HFFc6 (cell line): Measurements from ENCODE around the gene SCAP. TPM values are rescaled to one million over a fixed set of nuclear protein-coding genes. Genes with fewer than 3 reads are reported as not detected.

Experiments used
- DNase-seq: peaks from one replicate; pipeline ENCODE4 v3.0.0-alpha.2; 2018
- H3K27ac Mint-ChIP-seq: 2 replicates; pipeline ENCODE4 v1.8.0; 2020; ENCODE audit warnings: mild to moderate bottlenecking, mixed read lengths
- H3K27me3 Mint-ChIP-seq: 2 replicates; pipeline ENCODE4 v1.8.0; 2021; ENCODE audit warnings: mild to moderate bottlenecking, moderate library complexity, mixed read lengths; ENCODE audit not compliant: insufficient read depth
- H3K36me3 Mint-ChIP-seq: 2 replicates; pipeline ENCODE4 v1.8.0; 2021; ENCODE audit warnings: low read depth, mixed read lengths
- H3K4me1 Mint-ChIP-seq: 2 replicates; pipeline ENCODE4 v1.8.0; 2020; ENCODE audit warnings: low read depth, mixed read lengths
- H3K4me3 Mint-ChIP-seq: 2 replicates; pipeline ENCODE4 v1.8.0; 2020; ENCODE audit warnings: mild to moderate bottlenecking, moderate library complexity, mixed read lengths
- H3K9me3 Mint-ChIP-seq: 2 replicates; pipeline ENCODE4 v1.8.0; 2020; ENCODE audit warnings: mild to moderate bottlenecking, mixed read lengths
- long read RNA-seq: library from polyadenylated mRNA; unstranded; transcript quantifications from one replicate; pipeline ENCODE4 v2.0.0, GENCODE V29; 2019
- total RNA-seq, 6 experiments: library from RNA; stranded (reverse); fragmentation: NEBNext Ultra II Directional; extraction: Animal tissue kit (Norgen Biotek cat#: 25700); gene quantifications; 2 replicates in 1 of 6; 3 replicates in 5 of 6; pipeline ENCODE4 v1.2.3, GENCODE V29; 2021
- TF ChIP-seq, protein P1 (sequence below): fragments of 200-600 bp; sonication (generic); IDR thresholded peaks from 2 replicates; pipeline ENCODE4 v1.5.0; 2021; ENCODE audit warnings: antibody characterized with exemption, mild to moderate bottlenecking

The SCAP gene
- 10 to 100 TPM; 48.3 to 63.3 (median 54.9) TPM for total RNA-seq
- long read RNA-seq, full-length matches to known transcripts, result 7 of 40 reads
- long read RNA-seq, partial matches to known transcripts, result 14 of 40 reads
- long read RNA-seq, other reads (novel, unspliced or antisense), result 19 of 40 reads

DNA sequence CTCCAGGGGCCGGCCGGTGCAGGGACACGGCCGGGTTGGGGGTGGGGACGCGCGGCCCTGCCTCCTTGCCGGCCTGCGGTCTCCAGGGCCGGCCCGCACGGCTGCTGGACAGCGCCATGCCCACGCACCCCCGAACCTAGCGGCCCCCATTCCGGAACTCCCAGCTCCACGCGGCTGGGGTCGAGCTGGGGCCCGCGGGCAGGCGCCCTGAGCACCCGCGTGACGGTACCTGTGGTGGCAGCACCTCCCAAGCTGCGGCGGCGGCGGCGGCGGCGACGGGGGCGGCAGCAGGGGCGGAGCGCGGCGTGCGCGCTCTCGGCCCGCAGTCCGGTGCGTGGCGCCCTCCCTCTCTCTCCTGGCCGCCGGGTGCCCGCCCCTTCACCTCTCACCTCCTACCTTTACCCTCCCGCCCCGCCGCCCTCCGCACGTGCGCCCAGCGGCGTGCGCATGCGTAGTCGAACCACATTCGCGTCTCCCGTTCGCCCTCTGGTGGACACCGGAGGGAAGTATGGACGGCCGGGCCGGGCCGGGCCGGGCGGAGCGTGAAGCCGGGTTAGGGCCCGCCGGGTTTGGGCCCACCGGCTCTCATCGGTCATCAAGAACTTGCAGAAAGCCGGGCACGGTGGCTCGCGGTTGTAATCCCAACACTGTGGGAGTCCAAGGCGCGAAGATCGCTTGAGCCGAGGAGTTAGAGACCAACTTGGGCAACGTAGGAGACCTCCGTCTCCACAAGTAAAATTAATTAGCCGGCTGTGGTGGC is at the start of gene SCAP:
SCAP (minus strand) TSS at position 372 of the 760 bp plus-strand sequence. CDS start 32,948 bp downstream, outside the sequence.
- Mint-ChIP-seq H3K36me3 (no peaks in the 10 kb centered on the region), H3K9me3 (no peaks in the 10 kb centered on the region), H3K4me3 (peak within 1 kb of the TSS; percentile 94), H3K27ac (peak within 1 kb of the TSS; percentile 68), H3K27me3 (no peaks in the 10 kb centered on the region), H3K4me1 (peaks cover 28% of the 10 kb centered on the region)
- TF ChIP-seq, protein P1, sequence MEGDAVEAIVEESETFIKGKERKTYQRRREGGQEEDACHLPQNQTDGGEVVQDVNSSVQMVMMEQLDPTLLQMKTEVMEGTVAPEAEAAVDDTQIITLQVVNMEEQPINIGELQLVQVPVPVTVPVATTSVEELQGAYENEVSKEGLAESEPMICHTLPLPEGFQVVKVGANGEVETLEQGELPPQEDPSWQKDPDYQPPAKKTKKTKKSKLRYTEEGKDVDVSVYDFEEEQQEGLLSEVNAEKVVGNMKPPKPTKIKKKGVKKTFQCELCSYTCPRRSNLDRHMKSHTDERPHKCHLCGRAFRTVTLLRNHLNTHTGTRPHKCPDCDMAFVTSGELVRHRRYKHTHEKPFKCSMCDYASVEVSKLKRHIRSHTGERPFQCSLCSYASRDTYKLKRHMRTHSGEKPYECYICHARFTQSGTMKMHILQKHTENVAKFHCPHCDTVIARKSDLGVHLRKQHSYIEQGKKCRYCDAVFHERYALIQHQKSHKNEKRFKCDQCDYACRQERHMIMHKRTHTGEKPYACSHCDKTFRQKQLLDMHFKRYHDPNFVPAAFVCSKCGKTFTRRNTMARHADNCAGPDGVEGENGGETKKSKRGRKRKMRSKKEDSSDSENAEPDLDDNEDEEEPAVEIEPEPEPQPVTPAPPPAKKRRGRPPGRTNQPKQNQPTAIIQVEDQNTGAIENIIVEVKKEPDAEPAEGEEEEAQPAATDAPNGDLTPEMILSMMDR, result peak; percentile 98
- DNase-seq, result peak; percentile 58

GRCh38 chr3:47523310-47524073 is 47.8 kb upstream of the SCAP start:
- no peak overlapping the region for H3K27ac Mint-ChIP-seq
- no peak overlapping the region for H3K4me3 Mint-ChIP-seq
- no peaks in the 10 kb centered on the region for H3K36me3 Mint-ChIP-seq
- peaks cover 15% of the 10 kb centered on the region for H3K4me1 Mint-ChIP-seq
- TF ChIP-seq, protein P1, result no peak
- DNase-seq, result no peak
- peaks cover 5% of the 10 kb centered on the region; the same call in 1 of the 2 replicates for H3K9me3 Mint-ChIP-seq
- peaks cover 8% of the 10 kb centered on the region; the same call in 1 of the 2 replicates for H3K27me3 Mint-ChIP-seq

GRCh38 chr3:47522082-47522987 is 46.6 kb upstream of the SCAP start:
- H3K9me3 Mint-ChIP-seq, result no peaks in the 10 kb centered on the region
- DNase-seq, result peak; percentile 77
- peaks cover 9% of the 10 kb centered on the region for H3K4me1 Mint-ChIP-seq
- H3K27ac Mint-ChIP-seq, result peak overlapping the region; percentile 45; the same call in 1 of the 2 replicates
- H3K36me3 Mint-ChIP-seq, result no peaks in the 10 kb centered on the region
- TF ChIP-seq, protein P1, result peak; percentile 95
- peaks cover 8% of the 10 kb centered on the region; the same call in 1 of the 2 replicates for H3K27me3 Mint-ChIP-seq
- H3K4me3 Mint-ChIP-seq, result peak overlapping the region; percentile 13; the same call in 1 of the 2 replicates

DNA sequence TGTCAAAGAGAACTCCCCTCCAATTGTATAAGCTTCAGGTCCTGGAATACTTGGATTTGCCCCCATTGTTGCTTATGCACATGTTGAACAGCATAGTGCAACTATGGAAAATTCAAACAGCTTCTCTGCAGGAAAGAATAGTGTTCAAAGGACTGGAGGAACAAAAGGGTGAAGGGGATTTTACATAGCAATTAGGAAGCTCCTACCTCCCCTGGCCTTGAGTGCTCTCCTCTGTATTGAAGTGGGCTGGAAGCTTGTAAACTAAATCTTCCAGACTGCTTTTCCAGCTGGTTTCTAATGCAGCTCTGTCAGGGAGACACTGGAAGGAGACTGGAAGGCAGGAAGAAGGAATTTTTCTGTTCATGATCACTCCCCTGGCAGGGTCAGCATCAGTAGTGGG is 45.0 kb upstream of the SCAP start:
- Mint-ChIP-seq H3K4me3 (no peak overlapping the region), H3K27ac (no peak overlapping the region), H3K36me3 (no peaks in the 10 kb centered on the region), H3K4me1 (peaks cover 13% of the 10 kb centered on the region), H3K9me3 (no peaks in the 10 kb centered on the region), H3K27me3 (peaks cover 11% of the 10 kb centered on the region; the same call in 1 of the 2 replicates)
- no peak for DNase-seq
- TF ChIP-seq, protein P1, result no peak

- H3K27ac Mint-ChIP-seq, result no peak overlapping the region
- TF ChIP-seq, protein P1, result no peak
- H3K4me3 Mint-ChIP-seq, result no peak overlapping the region
- H3K27me3 Mint-ChIP-seq, result peaks cover 4% of the 10 kb centered on the region; the same call in 1 of the 2 replicates
- no peaks in the 10 kb centered on the region for H3K9me3 Mint-ChIP-seq
- no peak for DNase-seq
- no peaks in the 10 kb centered on the region for H3K36me3 Mint-ChIP-seq
- peaks cover 19% of the 10 kb centered on the region for H3K4me1 Mint-ChIP-seq
These were observed 42.2 kb upstream of the SCAP start for GRCh38 chr3:47517937-47518336.
